ACC112 (cell line): ENCODE measurements around the gene INSIG1.

ENCODE experiments used
- H2AFZ ChIP-seq: fragments of 200-600 bp; sonication (generic); one replicate; pipeline ENCODE4 v1.6.0; 2017; ENCODE audit warnings: antibody characterized with exemption, low read length; ENCODE audit not compliant: unreplicated experiment
- H3K27ac ChIP-seq: fragments of 200-600 bp; sonication (generic); 2 replicates; pipeline ENCODE4 v1.5.1; 2014; ENCODE audit warnings: low read depth, mild to moderate bottlenecking, antibody characterized with exemption, low read length, moderate library complexity
- H3K27me3 ChIP-seq: fragments of 200-600 bp; sonication (generic); 2 replicates; pipeline ENCODE4 v1.6.1; 2014; ENCODE audit warnings: mild to moderate bottlenecking, antibody characterized with exemption, low read length, moderate library complexity, mixed read lengths; ENCODE audit not compliant: insufficient read depth
- H3K36me3 ChIP-seq: fragments of 200-600 bp; sonication (generic); 2 replicates; pipeline ENCODE4 v1.6.1; 2016; ENCODE audit warnings: mild to moderate bottlenecking, antibody characterized with exemption, low read length, moderate library complexity, mixed read lengths; ENCODE audit not compliant: insufficient read depth
- H3K4me1 ChIP-seq: fragments of 200-600 bp; sonication (generic); one replicate; pipeline ENCODE4 v1.6.1; 2016; ENCODE audit warnings: low read length, mixed read lengths; ENCODE audit not compliant: insufficient read depth, unreplicated experiment, control insufficient read depth
- H3K4me3 ChIP-seq: fragments of 200-600 bp; sonication (generic); 2 replicates; pipeline ENCODE4 v1.5.1; 2014; ENCODE audit warnings: mild to moderate bottlenecking, low read depth, low read length
- H3K79me2 ChIP-seq: fragments of 200-600 bp; sonication (generic); one replicate; pipeline ENCODE4 v1.6.0; 2016; ENCODE audit warnings: low read length; ENCODE audit not compliant: control insufficient read depth, unreplicated experiment, insufficient read depth

Gene INSIG1

DNA sequence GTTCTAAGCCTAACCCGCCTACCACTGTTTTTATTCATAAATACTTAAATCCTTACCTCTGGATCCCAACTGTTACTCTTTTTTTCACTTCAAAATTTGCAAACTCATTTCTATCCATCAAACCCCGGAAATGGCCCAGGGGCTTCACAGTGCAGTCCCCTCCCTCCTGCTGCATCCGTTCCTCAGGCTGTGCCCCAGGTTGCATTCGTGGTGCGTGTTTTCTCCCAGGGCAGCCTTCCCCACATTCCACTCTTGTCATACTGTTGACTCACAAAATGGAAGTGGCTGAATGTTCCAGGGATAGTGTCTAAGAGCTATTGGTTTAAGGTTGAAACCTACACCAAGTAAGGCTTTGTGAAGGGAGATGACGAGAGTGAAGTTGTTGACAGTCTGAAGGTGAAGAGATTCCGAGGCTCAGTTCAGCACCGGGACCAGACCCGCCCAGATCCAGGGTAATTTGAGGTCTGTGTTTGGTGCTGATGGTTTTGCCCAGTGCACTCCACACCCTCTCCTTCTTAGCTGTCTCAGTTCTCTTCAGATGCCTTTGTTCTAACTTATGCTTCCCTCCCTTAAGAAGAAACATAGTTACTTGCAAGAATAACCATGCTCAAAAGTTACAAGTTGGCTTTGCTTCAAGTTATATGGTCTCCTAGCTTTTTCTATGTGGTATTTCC, 7.7 kb downstream of the INSIG1 start:
- H3K27me3 ChIP-seq = no peaks in the 10 kb centered on the region
- H3K36me3 ChIP-seq = peaks cover 62% of the 10 kb centered on the region
- H3K27ac ChIP-seq = no peak overlapping the region
- H3K4me3 ChIP-seq = no peak overlapping the region
- peaks cover 12% of the 10 kb centered on the region for H3K79me2 ChIP-seq
- H3K4me1 ChIP-seq = peaks cover 11% of the 10 kb centered on the region
- H2AFZ ChIP-seq = no peak overlapping the region

DNA sequence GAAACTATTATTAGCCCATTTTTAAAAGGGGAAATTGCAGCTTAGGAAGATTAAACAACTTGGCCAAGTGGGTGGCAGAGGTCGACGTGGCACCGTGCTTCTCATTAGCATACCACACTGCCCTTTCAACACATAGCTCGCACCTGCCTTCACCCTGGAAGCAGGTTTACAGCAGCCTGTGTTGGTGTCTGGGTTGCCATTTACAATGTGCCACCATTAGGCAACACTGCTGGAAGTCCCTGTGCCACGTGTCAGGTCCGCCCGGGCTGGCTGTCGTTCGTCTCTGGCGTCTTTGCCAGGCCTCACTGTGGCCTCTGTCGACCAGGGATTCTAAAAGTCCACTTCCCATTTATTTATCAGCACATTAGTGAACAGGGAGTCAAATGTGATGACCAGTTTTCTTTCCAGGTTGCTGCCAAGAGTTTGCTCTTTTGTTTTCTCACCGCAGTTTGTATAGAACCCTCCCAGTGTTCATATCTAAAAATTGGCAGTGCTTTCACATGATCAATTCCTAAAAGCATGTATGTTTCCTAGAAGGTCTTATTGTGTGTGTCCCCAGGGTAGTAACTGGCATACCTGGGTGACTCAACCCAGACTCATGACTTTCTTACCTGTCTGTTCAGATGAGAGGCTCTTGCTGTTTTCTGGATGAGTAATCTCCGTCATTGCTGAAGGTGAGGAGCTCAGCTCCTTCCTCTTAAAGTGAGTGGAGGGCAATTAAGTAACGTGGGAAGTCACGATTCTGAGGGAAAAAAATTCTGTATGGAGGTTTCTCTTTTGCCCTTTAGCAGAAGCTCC, 9.2 kb downstream of the INSIG1 start:
- Histone ChIP-seq H3K4me3 (no peak overlapping the region), H3K4me1 (no peaks in the 10 kb centered on the region), H3K27ac (no peak overlapping the region), H3K36me3 (peaks cover 58% of the 10 kb centered on the region), H3K27me3 (no peaks in the 10 kb centered on the region), H2AFZ (no peak overlapping the region), H3K79me2 (no peaks in the 10 kb centered on the region)

DNA sequence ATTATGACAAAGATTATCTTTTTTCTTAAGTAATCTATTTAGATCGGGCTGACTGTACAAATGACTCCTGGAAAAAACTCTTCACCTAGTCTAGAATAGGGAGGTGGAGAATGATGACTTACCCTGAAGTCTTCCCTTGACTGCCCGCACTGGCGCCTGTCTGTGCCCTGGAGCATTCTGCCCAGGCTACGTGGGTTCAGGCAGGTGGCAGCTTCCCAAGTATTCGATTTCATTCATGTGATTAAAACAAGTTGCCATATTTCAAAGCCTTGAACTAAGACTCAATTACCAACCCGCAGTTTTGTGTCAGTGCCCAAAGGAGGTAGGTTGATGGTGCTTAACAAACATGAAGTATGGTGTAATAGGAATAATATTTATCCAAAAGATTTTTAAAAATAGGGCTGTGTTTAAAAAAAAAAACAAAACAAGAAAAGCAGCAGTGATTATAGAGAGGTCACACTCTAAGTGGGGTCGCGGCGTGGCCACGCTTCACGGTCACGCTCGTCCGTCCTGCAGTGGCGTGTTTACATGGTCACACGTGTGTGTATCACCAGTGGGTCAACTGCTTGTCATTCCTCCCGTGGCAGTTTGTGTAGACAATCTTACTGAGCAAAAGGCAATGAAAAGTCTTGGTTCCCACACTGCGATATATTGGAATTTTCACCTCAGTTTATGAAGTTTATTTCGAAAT, 10.8 kb downstream of the INSIG1 start:
- no peaks in the 10 kb centered on the region for H3K79me2 ChIP-seq
- H3K27ac ChIP-seq = no peak overlapping the region
- H3K4me3 ChIP-seq = no peak overlapping the region
- no peaks in the 10 kb centered on the region for H3K4me1 ChIP-seq
- H3K27me3 ChIP-seq = no peaks in the 10 kb centered on the region
- peaks cover 44% of the 10 kb centered on the region for H3K36me3 ChIP-seq
- no peak overlapping the region for H2AFZ ChIP-seq

DNA sequence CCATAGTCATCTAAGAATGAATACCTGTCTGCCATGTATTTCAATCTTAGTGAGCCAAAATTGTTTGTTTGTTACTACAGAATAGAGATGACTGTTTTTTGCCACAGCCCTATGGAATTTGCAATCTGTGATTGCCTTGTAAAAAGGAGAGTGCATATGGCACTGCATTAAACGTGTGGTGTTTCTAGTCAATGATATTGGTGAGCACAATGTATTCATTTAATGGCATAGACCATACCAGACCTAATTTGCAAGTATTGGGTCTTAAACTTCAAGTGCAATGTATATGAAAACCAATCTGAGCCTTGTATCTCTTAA, 11.3 kb downstream of the INSIG1 start:
- no peak overlapping the region for H2AFZ ChIP-seq
- H3K4me3 ChIP-seq = no peak overlapping the region
- H3K36me3 ChIP-seq = peaks cover 44% of the 10 kb centered on the region
- no peaks in the 10 kb centered on the region for H3K4me1 ChIP-seq
- H3K27me3 ChIP-seq = peaks cover 5% of the 10 kb centered on the region; the same call in 1 of the 2 replicates
- H3K79me2 ChIP-seq = no peaks in the 10 kb centered on the region
- H3K27ac ChIP-seq = no peak overlapping the region

DNA sequence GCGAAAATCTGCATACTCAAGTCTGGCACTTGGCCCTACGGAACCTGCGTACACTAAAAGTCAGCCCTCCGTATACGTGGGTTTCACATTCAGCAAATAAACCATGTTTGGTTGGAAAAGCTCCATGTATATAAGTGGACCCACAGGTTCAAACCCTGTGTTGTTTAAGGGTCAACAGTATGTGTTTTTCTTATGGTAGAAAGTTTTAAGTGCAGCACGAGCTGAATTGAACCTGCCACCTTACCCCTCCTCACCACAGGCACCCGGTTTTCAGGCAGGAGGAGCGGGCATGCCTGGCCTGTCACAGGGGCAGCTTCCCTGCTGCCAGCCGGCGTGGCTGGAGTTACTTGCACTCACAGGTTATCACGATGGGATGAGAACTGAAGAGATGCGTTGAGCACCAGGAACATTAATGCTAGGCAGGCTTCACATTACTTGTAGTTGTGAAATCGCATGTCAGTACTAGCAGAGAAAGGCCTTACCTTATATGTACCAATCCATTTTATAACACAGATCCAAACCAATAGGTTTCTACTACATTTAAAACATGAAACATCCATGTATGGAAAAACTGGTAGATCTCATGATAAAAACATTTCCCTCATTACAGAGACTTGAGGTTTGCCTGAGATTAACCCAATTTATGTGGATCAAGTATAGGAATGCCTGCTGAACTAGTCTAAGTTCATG, 12.9 kb downstream of the INSIG1 start:
- Histone ChIP-seq H3K36me3 (peaks cover 32% of the 10 kb centered on the region), H3K4me3 (no peak overlapping the region), H3K27ac (no peak overlapping the region), H3K4me1 (no peaks in the 10 kb centered on the region), H2AFZ (no peak overlapping the region), H3K79me2 (no peaks in the 10 kb centered on the region), H3K27me3 (peaks cover 6% of the 10 kb centered on the region; the same call in 1 of the 2 replicates)

DNA sequence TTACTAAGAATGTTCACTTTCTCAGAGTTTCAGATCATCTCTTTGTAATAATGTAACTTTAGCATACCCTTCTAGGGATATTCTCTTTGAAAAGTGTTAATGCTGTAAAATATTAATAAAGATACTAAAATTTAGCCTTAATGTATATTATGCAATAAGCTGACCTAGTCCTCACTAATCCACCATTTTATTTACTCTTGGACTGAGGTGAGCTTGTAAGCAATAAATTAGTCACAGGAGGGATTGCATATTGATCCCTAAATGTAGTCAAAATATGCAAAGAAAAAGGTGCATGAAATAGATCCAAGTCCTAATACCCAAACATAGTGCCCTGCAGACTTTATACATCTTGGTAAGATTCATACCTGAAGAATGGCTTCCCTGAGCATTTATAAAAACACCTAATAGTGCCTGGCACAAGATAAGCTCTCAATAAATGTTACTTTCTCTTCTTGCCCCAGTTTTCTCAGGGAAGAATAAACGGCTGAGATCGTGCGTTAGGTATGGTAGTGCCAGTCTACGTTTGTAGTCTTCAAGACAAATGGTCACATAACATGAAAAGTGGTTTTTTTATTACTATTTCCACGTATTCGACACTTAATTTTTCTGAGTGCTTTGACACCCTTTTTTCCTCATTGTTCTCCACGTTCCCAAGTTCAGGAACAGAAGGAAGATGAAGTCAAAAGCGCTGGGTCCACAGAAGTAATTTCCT, 14.3 kb downstream of the INSIG1 start:
- Histone ChIP-seq H3K27ac (no peak overlapping the region), H3K79me2 (no peaks in the 10 kb centered on the region), H3K27me3 (peaks cover 6% of the 10 kb centered on the region; the same call in 1 of the 2 replicates), H3K4me1 (no peaks in the 10 kb centered on the region), H3K4me3 (no peak overlapping the region), H2AFZ (no peak overlapping the region), H3K36me3 (peaks cover 27% of the 10 kb centered on the region)

DNA sequence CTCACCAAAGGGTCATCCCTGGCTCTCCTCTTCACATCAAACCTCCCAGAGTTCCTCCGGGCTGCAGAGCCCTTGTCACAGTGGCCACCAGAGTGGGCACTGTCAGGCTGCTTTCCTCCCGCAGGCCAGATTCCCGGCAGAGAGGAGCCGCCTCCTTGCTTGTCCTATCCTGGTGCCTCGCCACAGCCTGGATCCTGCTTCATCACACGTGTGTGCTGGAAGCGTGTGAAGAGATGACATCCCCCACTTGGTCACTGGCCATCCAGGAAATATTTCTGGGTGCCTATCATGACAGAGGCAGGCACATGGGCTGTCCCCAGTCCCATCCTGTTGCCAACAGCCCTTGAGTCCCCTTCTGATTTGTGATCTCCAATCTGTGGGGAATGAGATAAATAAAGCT, 15.0 kb downstream of the INSIG1 start:
- Histone ChIP-seq H3K4me1 (no peaks in the 10 kb centered on the region), H3K27ac (no peak overlapping the region), H3K79me2 (no peaks in the 10 kb centered on the region), H3K36me3 (peaks cover 22% of the 10 kb centered on the region), H2AFZ (no peak overlapping the region), H3K4me3 (no peak overlapping the region), H3K27me3 (peaks cover 6% of the 10 kb centered on the region; the same call in 1 of the 2 replicates)

DNA sequence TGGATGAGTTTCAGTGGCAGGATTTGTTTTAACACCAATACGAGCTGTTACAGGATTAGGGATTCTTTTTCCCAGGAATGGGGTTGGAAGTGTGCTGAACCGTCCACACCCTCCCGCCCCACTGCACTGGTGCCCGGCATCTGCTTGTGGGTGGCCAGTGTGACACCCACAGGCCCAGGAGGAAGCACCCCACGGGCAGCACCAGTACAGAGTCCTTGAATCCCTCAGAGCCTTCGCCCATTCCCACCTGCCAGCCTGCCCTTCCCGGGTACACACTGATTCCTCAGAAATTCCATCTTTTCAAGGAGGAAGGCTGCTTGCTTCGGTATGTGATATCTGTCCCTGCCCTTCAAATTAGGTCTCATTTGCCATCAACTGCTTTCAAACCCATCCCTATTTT, 15.4 kb downstream of the INSIG1 start:
- no peak overlapping the region for H2AFZ ChIP-seq
- H3K27me3 ChIP-seq = peaks cover 6% of the 10 kb centered on the region; the same call in 1 of the 2 replicates
- H3K79me2 ChIP-seq = no peaks in the 10 kb centered on the region
- H3K4me3 ChIP-seq = no peak overlapping the region
- H3K36me3 ChIP-seq = peaks cover 21% of the 10 kb centered on the region
- H3K27ac ChIP-seq = no peak overlapping the region
- H3K4me1 ChIP-seq = no peaks in the 10 kb centered on the region

DNA sequence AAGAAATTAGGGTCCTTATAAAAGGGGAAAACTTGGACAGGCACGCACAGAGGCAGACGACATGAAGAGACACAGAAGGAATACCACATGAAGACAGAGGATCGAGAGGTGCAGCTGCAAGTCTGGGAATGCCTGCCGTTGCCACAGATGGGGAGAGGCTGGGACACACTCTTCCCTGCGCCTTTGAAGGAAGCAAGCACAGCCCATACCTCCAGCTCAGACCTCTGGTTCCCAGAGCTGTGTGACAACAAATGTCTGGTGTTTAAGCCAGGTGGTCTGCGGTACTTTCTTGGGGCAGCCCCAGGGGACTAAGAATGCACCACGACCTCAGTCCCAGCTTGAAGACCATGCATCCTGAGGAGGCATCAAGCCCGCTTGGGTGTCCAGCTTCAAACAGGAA, 18.3 kb downstream of the INSIG1 start:
- Histone ChIP-seq H2AFZ (no peak overlapping the region), H3K27me3 (peaks cover 23% of the 10 kb centered on the region), H3K79me2 (no peaks in the 10 kb centered on the region), H3K4me3 (no peak overlapping the region), H3K27ac (no peak overlapping the region), H3K36me3 (no peaks in the 10 kb centered on the region), H3K4me1 (no peaks in the 10 kb centered on the region)
